OCI-LY7 (cell line): ENCODE results near the gene PLPP4.

Source experiments
- CTCF ChIP-seq: fragments of 200-600 bp; sonication (generic); conservative IDR thresholded peaks from 2 replicates; pipeline ENCODE4 v1.5.1; 2014; ENCODE audit warnings: mild to moderate bottlenecking, antibody characterized with exemption, low read length, moderate library complexity, mixed read lengths
- EZH2phosphoT487 ChIP-seq: fragments of 200-600 bp; sonication (generic); IDR thresholded peaks from 2 replicates; pipeline ENCODE4 v1.6.1; 2018; ENCODE audit warnings: low read depth, borderline replicate concordance, mild to moderate bottlenecking, mixed run types, antibody characterized with exemption, low read length, moderate library complexity, mixed read lengths

- TF ChIP-seq CTCF (no peak), EZH2phosphoT487 (no peak)
These were observed 73.7 kb downstream of the PLPP4 start for GRCh38 chr10:120530699-120531098.
